IMR-90 (cell line): Measurements from ENCODE around the gene HAVCR1. TPM values are rescaled to one million over a fixed set of nuclear protein-coding genes. Genes with fewer than 3 reads are reported as not detected.

Experiments
- ATAC-seq: fragments of 200-7000 bp; cut with Tn5 transposase; 2 replicates; pipeline ENCODE4 v1.9.1; 2020; ENCODE audit warnings: low read depth, mild to moderate bottlenecking, moderate library complexity
- BruUV-seq: library from RNA; stranded (reverse); fragments of 400-500 nt; replicated peaks from 2 replicates; lab custom pipeline; 2021; lab: Mats Ljungman, UMichigan
- CTCF ChIA-PET: fragments of 300-600 bp; formaldehyde crosslinking; extraction: SDS; loops from one replicate; lab custom pipeline; 2021; ENCODE audit warnings: antibody characterized with exemption; lab: Yijun Ruan, JAX
- POLR2A ChIA-PET: fragments of 300-600 bp; sonication (Branson Sonifier 250); formaldehyde crosslinking; loops from one replicate; lab custom pipeline; 2022; ENCODE audit warnings: antibody characterized with exemption; ENCODE audit not compliant: unreplicated experiment; lab: Charles Lee
- DNase-seq: peaks from one replicate; pipeline ENCODE4 v3.0.0; 2013
- H2AFZ ChIP-seq: replicated peaks from 2 replicates; pipeline ENCODE3; 2013; ENCODE audit warnings: low read length, mild to moderate bottlenecking; ENCODE audit not compliant: poor library complexity
- H2AK5ac ChIP-seq: 2 replicates; pipeline ENCODE4 v1.6.1; 2013; ENCODE audit warnings: low read depth, low read length, inconsistent platforms
- H2AK9ac ChIP-seq: replicated peaks from 2 replicates; pipeline ENCODE3; 2013; ENCODE audit warnings: mild to moderate bottlenecking, low read depth, low read length, moderate library complexity; ENCODE audit not compliant: poor library complexity
- H2BK120ac ChIP-seq: 2 replicates; pipeline ENCODE4 v1.6.1; 2013; ENCODE audit warnings: low read depth, low read length, inconsistent platforms
- H2BK15ac ChIP-seq: 3 replicates; pipeline ENCODE4 v1.6.1; 2013; ENCODE audit warnings: low read depth, low read length, inconsistent platforms
- H2BK20ac ChIP-seq: 2 replicates; pipeline ENCODE4 v1.6.1; 2013; ENCODE audit warnings: low read depth, mild to moderate bottlenecking, inconsistent platforms, low read length, moderate library complexity
- H2BK5ac ChIP-seq: 2 replicates; pipeline ENCODE4 v1.6.1; 2013; ENCODE audit warnings: mild to moderate bottlenecking, low read depth, low read length, inconsistent platforms; ENCODE audit not compliant: poor library complexity, severe bottlenecking
- H3K14ac ChIP-seq: replicated peaks from 2 replicates; pipeline ENCODE4 v1.6.1; 2013; ENCODE audit warnings: low read depth, low read length, inconsistent platforms
- H3K18ac ChIP-seq: 2 replicates; pipeline ENCODE4 v1.6.1; 2013; ENCODE audit warnings: low read depth, low read length, control low read depth
- H3K23ac ChIP-seq: 2 replicates; pipeline ENCODE4 v1.6.1; 2013; ENCODE audit warnings: low read depth, low read length, inconsistent platforms
- H3K27ac ChIP-seq: 2 replicates; pipeline ENCODE4 v1.5.1; 2013; ENCODE audit warnings: mild to moderate bottlenecking, control low read depth, low read length; ENCODE audit not compliant: insufficient read depth
- H3K27me3 ChIP-seq: 2 replicates; pipeline ENCODE4 v1.6.1; 2013; ENCODE audit warnings: low read length; ENCODE audit not compliant: control insufficient read depth, insufficient read depth
- H3K36me3 ChIP-seq: 2 replicates; pipeline ENCODE4 v1.6.1; 2013; ENCODE audit warnings: low read length, mixed read lengths; ENCODE audit not compliant: control insufficient read depth, insufficient read depth
- H3K4ac ChIP-seq: 2 replicates; pipeline ENCODE4 v1.6.1; 2013; ENCODE audit warnings: low read depth, low read length, inconsistent platforms
- H3K4me1 ChIP-seq: 2 replicates; pipeline ENCODE4 v1.6.1; 2013; ENCODE audit warnings: low read length, mixed read lengths; ENCODE audit not compliant: control insufficient read depth, insufficient read depth
- H3K4me2 ChIP-seq: 2 replicates; pipeline ENCODE4 v1.6.1; 2013; ENCODE audit warnings: low read depth, mild to moderate bottlenecking, control low read depth, low read length, moderate library complexity
- H3K4me3 ChIP-seq: 2 replicates; pipeline ENCODE4 v1.5.1; 2013; ENCODE audit warnings: low read depth, mild to moderate bottlenecking, control low read depth, low read length, moderate library complexity; ENCODE audit not compliant: insufficient read depth
- H3K56ac ChIP-seq: 2 replicates; pipeline ENCODE4 v1.6.1; 2013; ENCODE audit warnings: low read length, inconsistent platforms; ENCODE audit not compliant: insufficient read depth; ENCODE audit errors: extremely low read depth
- H3K79me1 ChIP-seq, 2 experiments: 2 replicates each; pipeline ENCODE4 v1.6.1; 2013; ENCODE audit warnings: low read length in 2 of 2, inconsistent platforms in 1 of 2, low read depth in 1 of 2
- H3K9ac ChIP-seq: 2 replicates; pipeline ENCODE4 v1.6.1; 2013; ENCODE audit warnings: low read depth, low read length, control low read depth
- H3K9me1 ChIP-seq: 2 replicates; pipeline ENCODE4 v1.6.1; 2013; ENCODE audit warnings: low read length, inconsistent platforms; ENCODE audit not compliant: insufficient read depth
- H3K9me3 ChIP-seq: 2 replicates; pipeline ENCODE4 v1.6.1; 2013; ENCODE audit warnings: low read length; ENCODE audit not compliant: control insufficient read depth, insufficient read depth
- H4K20me1 ChIP-seq: 2 replicates; pipeline ENCODE4 v1.6.1; 2013; ENCODE audit warnings: low read length, inconsistent platforms; ENCODE audit not compliant: insufficient read depth
- H4K5ac ChIP-seq: 2 replicates; pipeline ENCODE4 v1.6.1; 2013; ENCODE audit warnings: mild to moderate bottlenecking, low read depth, low read length, control low read depth
- H4K8ac ChIP-seq, 2 experiments: 2 replicates each; pipeline ENCODE4 v1.6.1; 2013; ENCODE audit warnings: low read depth in 2 of 2, low read length in 2 of 2, control low read depth in 1 of 2, inconsistent platforms in 1 of 2
- H4K91ac ChIP-seq: 2 replicates; pipeline ENCODE4 v1.6.1; 2013; ENCODE audit warnings: low read depth, low read length, inconsistent platforms; ENCODE audit not compliant: insufficient read depth
- CEBPB ChIP-seq: IDR thresholded peaks from 2 replicates; pipeline ENCODE4 v1.6.1; 2012; ENCODE audit warnings: low read depth, low read length, improper control_type of control experiment
- CHD1 ChIP-seq: IDR thresholded peaks from 2 replicates; pipeline ENCODE4 v1.6.1; 2012; ENCODE audit warnings: low read depth, low read length, improper control_type of control experiment
- NFE2L2 ChIP-seq: fragments of 150-350 bp; IDR thresholded peaks from 2 replicates; pipeline ENCODE4 v1.6.1; 2016; ENCODE audit warnings: low read depth, mild to moderate bottlenecking, low read length
- RFX5 ChIP-seq: IDR thresholded peaks from 2 replicates; pipeline ENCODE4 v1.8.0; 2012; ENCODE audit warnings: low read depth, mild to moderate bottlenecking, low read length, moderate library complexity
- WGBS, 2 experiments: methylation state at CpG; one replicate each; pipeline versions ENCODE4 v1.1.5 to v1.1.7; 2013; ENCODE audit warnings: missing lambda C conversion rate in 2 of 2; ENCODE audit not compliant: insufficient read length in 1 of 2; ENCODE audit errors: extremely low coverage in 2 of 2; 5-methylcytosine and 5-hydroxymethylcytosine counted together
- dilution Hi-C: fragments of 300-500 bp; cut with HindIII; formaldehyde crosslinking; loops from one replicate; pipeline ENCODE4 v1.14.3; 2018; ENCODE audit warnings: low sequenced_read_pairs; ENCODE audit not compliant: unreplicated experiment
- in situ Hi-C: fragments of 300-500 bp; cut with MboI; formaldehyde crosslinking; loops from 3 replicates; pipeline ENCODE4 v1.14.3; 2019; ENCODE audit warnings: low sequenced_read_pairs, inconsistent platforms, mixed read lengths
- intact Hi-C: fragments of 100-400 bp; cut with micrococcal nuclease; formaldehyde crosslinking; loops from 2 replicates; pipeline ENCODE4 v1.10.0; 2022
- polyA plus RNA-seq, 3 experiments: library from polyadenylated mRNA; depleted of rRNA; stranded (reverse); fragments of >200 nt; gene quantifications; 2 replicates each; pipeline ENCODE4 v1.2.3, GENCODE V29; 2012; ENCODE audit warnings: low replicate concordance in 1 of 3
- total RNA-seq: library from RNA; depleted of rRNA; stranded (reverse); fragments of >200 nt; gene quantifications from 2 replicates; pipeline ENCODE4 v1.2.3, GENCODE V29; 2012

Gene HAVCR1
- total and polyA plus RNA-seq, 2 of the 4 experiments (the other 2 are of a cell fraction) = not detected

- Histone ChIP-seq H3K56ac (no peak overlapping the region), H2BK15ac (no peak overlapping the region), H3K27ac (no peak overlapping the region), H3K9me1 (no peaks in the 10 kb centered on the region), H4K20me1 (no peaks in the 10 kb centered on the region), H3K4me3 (no peak overlapping the region), H2AFZ (no peak overlapping the region), H4K8ac (no peak overlapping the region), H2BK20ac (no peak overlapping the region), H3K27me3 (no peaks in the 10 kb centered on the region), H3K23ac (no peak overlapping the region), H3K14ac (no peak overlapping the region), H2AK5ac (no peak overlapping the region), H3K36me3 (no peaks in the 10 kb centered on the region), H3K79me1 (no peaks in the 10 kb centered on the region), H3K4me2 (no peak overlapping the region), H2BK5ac (no peak overlapping the region), H3K4ac (no peak overlapping the region), H2BK120ac (no peak overlapping the region), H2AK9ac (no peak overlapping the region), H3K4me1 (no peaks in the 10 kb centered on the region), H3K18ac (no peak overlapping the region), H3K9me3 (no peaks in the 10 kb centered on the region), H4K5ac (no peak overlapping the region), H3K9ac (no peak overlapping the region), H4K91ac (no peak overlapping the region)
- TF ChIP-seq RFX5 (no peak), NFE2L2 (no peak), CEBPB (0 out of 2 replicates have a peak, but pooled peaks have one; percentile 8), CHD1 (no peak)
- ChIA-PET POLR2A (no interaction called here), CTCF (no interaction called here)
- 33% methylated on average over 1 of the region's 3 CpGs; no CpG with 5 or more reads in 1 of the 2 experiments for WGBS, 2 experiments
- BruUV-seq = no TSS peak
- DNase-seq (no peak), ATAC-seq (no peak)
- intact Hi-C loops (no loop called here), in situ Hi-C loops (no loop called here), dilution Hi-C loops (no loop called here)
These were observed 11.0 kb upstream of the HAVCR1 start for GRCh38 chr5:157069949-157070348.
